GM18499 (cell line): ENCODE results near the gene ZNF774.
"Not testable (repeated sequence)": the region's sequence is repeated elsewhere in the genome, so short reads cannot be mapped to it uniquely, and the experiment has no call there.

Source experiments
- ATAC-seq: cut with Tn5 transposase; IDR thresholded peaks from one replicate; pipeline ENCODE4 v1.9.1; 2021; ENCODE audit warnings: moderate number of reproducible peaks; ENCODE audit not compliant: insufficient read depth, unreplicated experiment

Gene ZNF774

DNA sequence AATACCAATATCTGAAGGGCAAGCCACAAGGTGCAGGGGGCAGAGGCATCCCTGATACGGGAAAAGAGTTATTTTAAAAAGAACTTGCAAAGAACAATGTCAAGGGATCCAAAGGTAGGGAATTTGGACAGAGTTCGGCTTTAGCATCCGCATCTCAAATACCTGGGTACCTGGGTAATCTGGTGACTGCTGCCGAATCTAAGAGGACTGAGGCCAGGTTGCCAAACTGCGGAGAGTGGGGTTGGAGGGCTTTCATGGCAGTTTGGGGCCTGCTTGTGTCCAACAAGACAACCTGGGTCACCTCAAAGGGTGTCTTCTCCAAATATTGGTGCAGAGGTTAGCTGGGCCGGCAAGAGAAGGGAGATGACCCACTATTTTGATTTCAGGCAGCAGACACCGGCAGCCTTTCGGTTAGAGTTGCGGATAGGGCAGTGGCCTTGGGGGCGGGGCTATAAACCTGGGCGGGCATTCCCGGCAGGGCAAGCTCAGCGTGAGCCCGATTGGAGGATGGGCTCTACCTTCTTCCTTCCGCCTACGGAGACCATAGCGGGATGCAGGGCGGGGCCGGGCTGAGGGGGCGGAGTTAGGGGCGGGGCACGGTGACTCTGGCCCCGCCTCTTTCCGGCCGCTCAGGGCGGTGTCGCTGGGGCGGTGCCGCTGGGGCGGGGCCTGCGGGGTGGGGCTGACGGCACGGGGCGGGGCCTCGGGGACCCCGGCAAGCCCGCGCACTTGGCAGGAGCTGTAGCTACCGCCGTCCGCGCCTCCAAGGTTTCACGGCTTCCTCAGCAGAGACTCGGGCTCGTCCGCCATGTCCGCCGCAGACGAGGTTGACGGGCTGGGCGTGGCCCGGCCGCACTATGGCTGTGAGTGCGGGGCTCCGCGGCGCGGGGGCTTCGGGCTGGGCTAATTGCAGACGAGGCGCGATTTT is 35.7 kb downstream of the ZNF774 start, which contains the start of gene IQGAP1:
IQGAP1 (plus strand) TSS at position 709 of the 928 bp plus-strand sequence; CDS start at position 809, 100 bp downstream.
- ATAC-seq, result peak; percentile 82

DNA sequence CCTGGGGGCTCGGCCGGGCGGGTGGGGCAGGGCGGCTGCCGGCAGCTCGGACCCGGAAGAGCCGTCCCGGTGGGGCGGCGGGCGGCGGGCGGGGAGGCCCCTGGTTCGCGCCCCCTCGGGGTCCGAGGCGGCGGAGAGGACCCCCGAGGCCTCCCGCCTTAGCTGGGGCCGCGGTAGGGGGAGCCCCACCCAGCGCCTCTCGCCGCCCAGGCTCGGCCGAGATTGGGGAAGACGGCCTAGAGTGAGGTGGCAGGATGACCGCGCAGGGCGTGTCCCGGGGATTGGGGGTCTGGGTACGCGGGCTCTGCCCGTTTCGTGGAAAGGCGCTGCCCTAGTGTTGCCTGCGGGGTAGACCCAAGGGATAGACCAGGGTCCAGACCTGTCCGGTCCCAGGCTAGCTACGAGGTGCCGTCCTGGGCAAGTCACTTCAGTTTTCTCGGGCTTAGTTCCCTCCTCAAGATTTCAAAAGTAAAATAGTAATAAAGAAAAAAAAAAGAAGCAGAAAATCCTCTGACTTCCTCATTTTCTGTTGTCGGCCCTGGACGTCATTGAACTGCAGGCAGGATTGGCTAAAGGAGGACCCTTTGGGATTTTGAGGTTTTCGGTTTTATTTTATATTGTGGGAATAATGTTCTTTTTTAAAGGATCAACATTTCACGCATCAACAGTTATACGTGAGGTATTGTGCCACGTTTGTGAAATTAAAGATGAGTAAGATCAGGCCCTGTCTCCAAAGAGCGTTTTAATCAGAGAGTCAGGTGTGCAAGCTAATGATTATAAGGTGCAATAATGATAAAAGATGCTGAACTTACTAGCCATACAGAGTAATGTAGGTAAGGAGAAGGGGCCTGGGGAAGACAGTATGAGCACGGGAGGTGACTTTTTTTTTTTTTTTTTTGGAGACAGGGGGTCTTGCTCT is 36.6 kb downstream of the ZNF774 start:
- peak; percentile 24 for ATAC-seq

DNA sequence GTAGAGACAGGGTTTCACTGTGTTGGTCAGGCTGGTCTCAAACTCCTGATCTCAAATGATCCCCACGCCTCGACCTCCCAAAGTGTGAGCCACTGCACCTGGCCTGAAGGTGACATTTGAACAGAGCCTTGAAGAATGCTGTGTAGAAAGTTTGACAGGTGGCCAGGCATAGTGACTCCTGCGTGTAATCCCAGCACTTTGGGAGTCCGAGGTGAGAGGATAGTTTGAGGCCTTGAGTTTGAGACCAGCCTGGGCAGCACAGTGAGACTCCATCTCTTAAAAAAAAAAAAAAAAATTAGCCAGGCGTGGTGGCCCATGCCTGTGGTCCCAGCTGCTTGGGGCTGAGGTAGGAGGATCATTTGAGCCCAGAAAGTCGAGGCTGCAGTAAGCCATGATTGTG is 37.4 kb downstream of the ZNF774 start:
- no peak for ATAC-seq

DNA sequence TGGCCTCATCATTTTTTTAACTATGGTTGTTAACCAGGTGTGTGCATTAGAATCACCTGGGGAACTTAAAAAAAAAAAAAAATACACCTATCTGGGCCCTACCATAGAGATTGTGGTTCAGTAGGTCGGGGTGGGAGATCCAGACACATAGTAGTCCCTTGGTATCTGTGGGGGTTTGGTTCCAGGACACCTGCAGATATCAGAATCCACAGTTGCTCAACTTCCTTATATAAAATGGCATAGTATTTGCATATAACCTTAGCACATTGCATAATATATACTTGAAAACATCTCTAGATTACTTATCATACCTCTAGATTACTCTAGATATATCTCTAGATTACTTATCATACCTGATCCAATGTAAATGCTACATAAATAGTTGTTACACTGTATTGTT is 41.0 kb downstream of the ZNF774 start:
- ATAC-seq, result no peak

DNA sequence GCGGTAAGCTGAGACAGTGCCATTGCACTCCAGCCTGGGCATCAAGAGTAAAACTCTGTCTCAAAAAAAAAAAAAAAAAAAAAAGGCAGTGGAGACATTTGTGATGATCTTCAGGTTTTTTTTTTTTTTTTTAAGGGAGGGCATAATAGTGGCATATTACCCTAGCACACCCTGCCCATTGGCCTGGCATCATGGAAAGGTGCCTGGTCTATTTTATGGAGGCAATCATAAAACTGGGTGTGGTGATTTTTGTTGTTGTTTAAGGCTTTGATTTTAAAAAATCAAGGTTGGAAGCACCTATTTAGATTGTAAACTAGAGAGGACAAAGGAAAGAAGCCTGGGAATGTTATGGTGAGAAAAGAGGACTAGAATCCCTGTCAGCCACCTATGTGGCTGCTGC is 42.0 kb downstream of the ZNF774 start:
- ATAC-seq, result no peak

DNA sequence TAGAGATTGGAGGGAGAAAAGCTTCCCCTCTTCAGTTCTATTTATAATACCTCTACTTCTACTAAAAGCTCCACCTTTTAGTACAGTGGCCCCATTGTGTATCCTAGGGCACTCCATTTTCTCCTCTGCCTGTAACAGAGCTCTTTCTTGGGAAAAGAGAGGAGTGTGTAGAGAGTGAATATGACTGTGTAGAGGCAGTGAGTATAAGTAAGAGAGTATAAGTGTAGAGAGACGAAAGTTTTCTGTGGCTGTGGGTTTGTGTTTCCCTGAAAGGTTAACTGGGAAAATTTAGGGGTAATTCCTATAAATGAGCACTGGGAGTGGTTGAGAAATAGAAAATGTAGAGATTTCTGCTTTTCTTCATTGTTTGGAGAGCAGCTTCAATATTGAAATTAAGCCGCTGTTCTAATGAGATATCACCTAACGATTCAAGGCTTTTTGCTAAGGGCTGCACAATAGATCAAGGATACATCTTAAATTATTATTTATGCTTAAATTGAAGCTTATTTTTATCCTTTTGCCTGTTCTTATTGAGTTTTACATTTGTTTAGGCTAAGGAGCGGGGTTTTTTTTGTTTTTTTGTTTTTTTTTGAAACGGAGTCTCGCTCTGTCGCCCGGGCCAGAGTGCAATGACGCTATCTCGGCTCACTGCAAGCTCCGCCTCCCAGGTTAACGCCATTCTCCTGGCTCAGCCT is 42.8 kb downstream of the ZNF774 start:
- no peak for ATAC-seq

DNA sequence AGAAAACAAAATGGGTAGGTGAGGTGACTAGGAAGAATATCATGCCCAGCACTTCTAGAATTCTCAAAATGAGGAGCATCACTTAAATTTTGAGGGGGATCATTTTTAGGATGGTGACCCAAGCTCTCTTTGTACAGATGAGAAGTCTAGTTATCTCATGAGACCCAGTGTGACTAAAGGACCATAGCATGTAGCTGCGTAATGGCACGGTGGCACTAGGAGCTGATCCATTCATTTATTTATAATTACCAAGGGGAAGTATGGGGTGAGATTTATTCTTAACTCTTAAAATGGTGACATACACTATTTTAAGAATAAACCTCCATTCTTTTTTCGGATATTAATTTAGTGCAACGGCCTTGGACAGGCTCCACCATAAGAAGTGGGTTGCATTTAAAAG is 44.2 kb downstream of the ZNF774 start:
- no peak for ATAC-seq

DNA sequence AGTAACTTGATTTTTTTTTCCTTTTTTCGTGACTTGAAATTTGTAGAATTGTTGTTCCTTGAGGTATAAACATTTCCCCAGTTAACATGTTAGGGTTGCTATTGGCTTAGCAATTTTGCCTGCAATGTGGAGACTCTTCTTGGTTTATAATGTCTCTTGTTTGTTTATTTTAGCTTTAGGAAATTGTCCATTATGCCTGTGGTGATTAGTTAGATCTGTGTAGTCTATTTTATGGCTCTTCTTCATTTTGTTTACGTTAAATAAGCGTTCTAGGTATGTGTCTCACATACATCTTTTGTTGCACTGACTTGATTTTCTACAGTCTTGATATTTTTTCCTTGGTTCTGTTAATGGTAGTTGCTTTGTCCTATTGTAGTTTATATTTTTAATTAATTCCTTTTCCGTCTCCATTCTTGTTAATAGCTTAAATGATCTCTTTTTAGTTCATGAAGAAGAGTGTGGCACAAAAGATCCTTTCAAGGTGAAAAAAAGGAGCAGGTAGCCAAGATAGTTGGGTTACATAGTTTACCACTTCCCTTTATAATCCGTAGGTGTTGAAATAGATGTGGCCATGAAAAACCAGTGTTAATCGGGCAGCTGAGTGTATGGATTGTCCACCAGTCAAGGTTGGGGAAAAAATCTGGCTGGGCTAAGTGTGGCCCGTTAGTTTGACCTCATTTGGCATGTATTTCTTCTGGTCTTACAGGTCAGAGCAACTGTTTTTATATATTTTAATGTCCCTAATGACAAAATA is 48.1 kb downstream of the ZNF774 start:
- no peak for ATAC-seq

DNA sequence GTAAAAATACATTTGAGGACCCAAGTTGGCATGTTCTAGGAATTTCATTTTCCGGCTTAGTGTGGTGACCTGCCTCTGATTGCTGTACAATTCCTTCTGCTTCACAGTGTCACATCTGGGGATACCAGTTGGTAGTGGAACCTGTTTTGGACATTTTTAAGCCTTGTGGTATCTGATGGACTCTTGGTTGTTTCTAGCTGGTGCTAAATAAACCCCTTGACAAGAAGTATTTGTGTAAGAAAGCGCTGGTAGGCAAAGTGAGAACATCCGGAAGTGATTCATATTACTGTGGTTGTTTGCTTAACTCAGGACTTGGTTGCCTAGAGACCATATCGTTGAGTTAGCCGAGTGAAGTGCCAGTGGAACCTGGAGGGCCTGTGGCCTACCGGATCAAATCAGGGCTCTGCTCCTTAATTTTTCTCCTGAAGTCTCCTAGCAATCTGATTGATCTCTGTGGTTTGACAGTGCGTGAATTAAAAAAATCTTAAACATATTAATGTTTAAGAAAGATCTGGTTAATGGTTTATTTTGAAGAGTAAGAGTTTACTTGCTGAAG is 48.8 kb downstream of the ZNF774 start:
- ATAC-seq, result peak; percentile 80

DNA sequence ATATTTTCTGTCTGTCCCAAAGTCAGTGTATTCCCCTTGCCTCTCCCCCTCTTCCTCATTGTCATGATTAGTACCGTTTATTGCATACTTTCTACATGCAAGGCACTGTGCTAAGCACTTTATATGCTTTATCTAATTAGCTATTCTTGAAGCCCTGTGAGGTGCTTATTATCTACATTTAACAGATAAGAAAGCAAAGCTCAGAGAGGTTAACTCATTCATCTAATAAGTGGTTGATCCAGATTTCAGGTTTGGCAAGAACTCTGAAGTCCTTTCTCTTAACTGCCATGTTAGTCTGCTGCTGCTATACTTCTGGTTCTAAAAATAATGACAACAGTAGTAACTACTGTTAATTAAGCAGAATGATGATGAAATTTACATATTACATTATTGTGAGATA is 49.4 kb downstream of the ZNF774 start:
- no peak for ATAC-seq

DNA sequence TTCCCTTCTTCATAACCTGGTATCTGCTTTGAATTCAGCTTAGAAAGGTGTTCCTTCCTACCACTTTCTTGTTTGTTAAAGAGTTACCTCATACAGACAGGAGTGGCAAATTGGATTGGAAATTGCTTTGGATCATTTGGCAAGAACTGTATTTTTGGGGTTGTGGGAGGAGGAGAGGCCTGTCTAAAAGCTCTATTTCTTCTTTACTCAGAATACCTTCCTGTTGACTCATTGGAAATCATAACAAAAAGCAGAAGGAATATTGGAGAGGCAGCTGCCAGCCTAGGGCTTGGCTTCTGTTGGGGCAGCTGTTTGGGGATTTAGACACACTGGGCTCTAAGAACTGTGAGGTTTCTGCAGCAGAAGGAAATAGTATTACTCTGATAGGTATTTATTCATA is 50.1 kb downstream of the ZNF774 start:
- ATAC-seq, result no peak

DNA sequence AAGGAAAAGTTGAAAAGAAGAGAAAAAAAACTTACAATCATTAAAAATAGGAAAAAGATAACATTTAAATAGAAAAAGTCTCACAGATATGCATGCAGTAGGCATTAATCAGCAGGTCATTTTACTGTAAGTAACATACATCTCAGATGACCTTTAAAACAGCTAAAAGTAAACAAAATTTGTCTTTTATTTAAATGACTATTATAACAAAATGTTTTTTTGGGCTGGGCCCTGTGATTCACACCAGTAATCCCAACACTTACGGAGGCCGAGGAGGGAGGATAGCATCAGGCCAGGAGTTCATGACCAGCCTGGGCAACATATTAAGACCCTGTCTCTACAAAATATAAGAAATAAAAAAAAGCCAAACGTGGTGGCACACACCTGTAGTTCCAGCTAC is 50.7 kb downstream of the ZNF774 start:
- no peak for ATAC-seq

DNA sequence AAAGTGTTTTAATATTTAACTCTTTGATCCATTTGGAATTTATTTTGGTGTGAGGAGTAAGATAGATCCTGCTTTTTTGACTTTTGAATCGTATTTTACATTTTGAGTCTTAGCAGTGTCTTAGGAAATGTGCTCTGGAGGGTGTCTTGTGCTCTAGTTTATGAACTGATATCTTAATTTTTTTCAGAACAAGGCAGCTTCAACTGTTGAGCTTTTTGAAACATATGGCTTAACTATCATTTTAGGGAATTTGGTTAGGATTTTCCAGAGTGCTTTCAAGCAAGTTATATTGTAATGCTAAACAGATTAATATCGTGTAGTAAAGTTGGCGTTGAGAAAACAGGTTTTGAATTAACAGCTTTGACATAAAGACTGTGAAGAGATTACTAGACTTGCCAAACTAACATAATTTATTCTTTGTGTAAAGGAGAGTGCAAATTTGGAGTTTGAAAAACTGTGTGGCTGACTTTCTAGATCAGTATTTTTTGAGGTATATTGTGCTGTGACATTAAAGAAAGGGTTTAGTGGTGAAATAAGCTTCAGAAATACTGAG is 53.0 kb downstream of the ZNF774 start:
- ATAC-seq, result no peak

DNA sequence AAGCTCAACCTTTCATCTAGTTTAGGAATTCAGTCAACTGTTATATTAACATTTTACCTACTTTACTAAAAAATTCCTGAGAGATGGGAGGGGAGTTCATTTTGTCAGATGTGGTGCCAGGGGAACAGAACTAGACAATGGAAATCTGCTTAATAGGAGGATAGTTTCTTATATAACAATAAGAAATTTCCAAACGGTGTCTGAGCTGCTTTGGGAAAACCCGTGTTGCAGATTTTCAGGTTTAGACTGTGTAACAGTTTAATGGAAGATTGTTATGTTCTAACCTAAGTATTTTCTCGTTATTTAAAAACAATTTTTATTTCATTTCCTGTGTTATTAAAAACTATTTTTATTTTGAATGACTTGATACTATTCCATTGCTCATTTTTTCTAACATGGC is 55.3 kb downstream of the ZNF774 start:
- ATAC-seq, result no peak

DNA sequence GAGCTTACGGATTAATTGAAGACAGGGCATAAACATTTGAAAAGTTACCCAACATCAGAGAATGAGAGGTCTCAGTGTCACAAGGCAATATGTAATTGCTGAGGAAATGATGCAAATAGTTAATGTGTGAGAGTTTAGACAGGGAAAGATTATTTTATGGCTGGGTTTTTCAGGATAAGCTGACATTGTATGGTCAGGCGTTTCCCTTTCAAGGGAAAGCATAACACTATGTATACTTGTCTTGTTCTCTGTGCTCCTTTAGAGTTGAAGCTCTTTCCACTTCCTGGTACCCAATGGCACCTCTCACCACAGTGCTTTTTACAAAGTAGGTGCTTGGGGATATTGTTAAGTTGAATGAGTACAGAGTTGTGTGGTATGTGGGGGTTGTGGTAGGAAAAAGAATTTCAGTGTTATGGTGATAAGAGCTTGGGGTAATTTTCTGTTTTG is 55.8 kb downstream of the ZNF774 start:
- ATAC-seq, result no peak

DNA sequence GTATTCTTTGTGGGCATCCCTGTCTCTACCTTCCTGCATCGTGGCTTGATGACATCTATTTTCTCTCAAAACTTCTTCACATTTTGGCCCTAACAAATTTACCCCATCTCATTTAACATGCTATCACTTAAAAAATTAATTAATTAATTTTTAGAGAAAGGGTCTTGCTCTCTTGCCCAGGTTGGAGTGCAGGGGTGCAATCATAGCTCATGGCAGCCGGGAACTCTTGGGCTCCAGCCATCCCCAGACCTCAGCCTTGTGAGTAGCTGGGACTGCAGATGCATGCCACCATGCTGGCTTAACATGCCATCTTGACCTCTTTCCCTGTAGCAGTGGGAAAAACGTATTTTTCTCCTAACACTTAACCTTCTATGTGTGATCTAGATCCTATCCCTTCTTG is 56.6 kb downstream of the ZNF774 start:
- no peak for ATAC-seq

DNA sequence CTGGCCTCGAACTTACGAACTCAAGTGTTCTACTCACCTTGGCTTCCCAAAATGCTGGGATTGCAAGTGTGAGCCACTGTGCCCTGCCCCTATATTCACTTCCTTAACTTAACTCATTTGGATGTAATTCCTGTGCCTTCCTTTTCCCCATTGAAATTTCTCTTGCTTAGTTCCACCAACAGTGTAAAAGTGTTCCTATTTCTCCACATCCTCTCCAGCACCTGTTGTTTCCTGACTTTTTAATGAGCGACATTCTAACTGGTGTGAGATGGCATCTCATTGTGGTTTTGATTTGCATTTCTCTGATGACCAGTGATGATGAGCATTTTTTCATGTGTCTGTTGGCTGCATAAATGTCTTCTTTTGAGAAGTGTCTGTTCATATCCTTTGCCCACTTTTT is 57.5 kb downstream of the ZNF774 start:
- ATAC-seq, result not testable (repeated sequence)

DNA sequence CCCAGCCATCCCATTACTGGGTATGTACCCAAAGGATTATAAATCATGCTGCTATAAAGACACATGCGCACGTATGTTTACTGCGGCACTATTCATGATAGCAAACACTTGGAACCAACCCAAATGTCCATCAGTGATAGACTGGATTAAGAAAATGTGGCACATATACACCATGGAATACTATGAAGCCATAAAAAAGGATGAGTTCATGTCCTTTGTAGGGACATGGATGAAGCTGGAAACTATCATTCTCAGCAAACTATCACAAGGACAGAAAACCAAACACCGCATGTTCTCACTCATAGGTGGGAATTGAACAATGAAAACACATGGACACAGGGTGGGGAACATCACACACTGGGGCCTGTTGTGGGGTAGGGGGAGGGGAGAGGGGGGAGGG is 58.2 kb downstream of the ZNF774 start:
- not testable (repeated sequence) for ATAC-seq

DNA sequence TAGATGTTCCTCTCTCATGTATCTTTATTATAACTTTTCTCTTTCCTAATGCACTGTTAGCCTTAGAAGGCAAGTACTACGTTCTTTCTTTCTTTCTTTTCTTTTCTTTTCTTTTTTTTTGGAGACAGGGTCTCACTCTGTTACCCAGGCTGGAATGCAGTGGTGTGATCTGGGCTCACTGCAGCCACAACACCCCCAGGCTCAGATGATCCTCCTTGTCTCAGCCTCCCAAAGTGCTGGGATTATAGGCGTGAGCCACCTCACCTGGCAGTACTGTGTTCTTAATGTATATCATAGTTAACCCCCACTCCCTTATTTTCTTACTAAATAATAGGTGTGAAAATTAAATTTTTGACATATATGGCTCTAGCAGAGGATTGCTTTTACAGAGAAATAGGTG is 59.1 kb downstream of the ZNF774 start:
- no peak for ATAC-seq
